ENCODE results near the gene RUFY3. TPM values are rescaled to one million over a fixed set of nuclear protein-coding genes. Genes with fewer than 3 reads are reported as not detected.

The RUFY3 gene
- total and polyA plus RNA-seq, 4 donors = 9.2 to 35.2 (median 15.0) TPM

- no peak for DNase-seq (ENCODE audit: low spot score)
- TF ChIP-seq ZBTB33 (IDR thresholded peaks at IDR 0.05) (no peak), ATF3 (IDR thresholded peaks at IDR 0.05) (no peak), SP1 (IDR thresholded peaks at IDR 0.05) (no peak), GABPA (IDR thresholded peaks at IDR 0.05 in 1 of 2, conservative IDR thresholded peaks at IDR 0.05 in 1 of 2) (no peak), HNF4G (IDR thresholded peaks at IDR 0.05) (no peak), JUND (IDR thresholded peaks at IDR 0.05) (no peak), FOXA2 (IDR thresholded peaks at IDR 0.05) (no peak), YY1 (IDR thresholded peaks at IDR 0.05) (no peak), NR2F2 (IDR thresholded peaks at IDR 0.05) (no peak), FOXA1 (IDR thresholded peaks at IDR 0.05) (no peak)
- no peaks in the 10 kb centered on the region for H3K27me3 ChIP-seq (ENCODE audit: control insufficient read depth in 4 of 4, insufficient read depth in 4 of 4, low read length in 3 of 4)
- no peaks in the 10 kb centered on the region for H3K9me3 ChIP-seq (ENCODE audit: control insufficient read depth in 4 of 4, low read length in 3 of 4)
- WGBS = 93% methylated on average over 2 of the region's 2 CpGs
- no peak overlapping the region for H3K9ac ChIP-seq (ENCODE audit: low read depth in 1 of 2, low read length in 2 of 2)
- H3K4me1 ChIP-seq (ENCODE audit: control insufficient read depth in 4 of 4, insufficient read depth in 4 of 4, low read length in 3 of 4) = peaks cover 2 to 14% (median 11%) of the 10 kb centered on the region in 4 donors
- H3K27ac ChIP-seq (ENCODE audit: low read depth in 1 of 2, low read length in 2 of 2) = no peak overlapping the region
- H3K4me3 ChIP-seq (ENCODE audit: low read depth in 1 of 3, low read length in 3 of 3) = no peak overlapping the region
- H3K36me3 ChIP-seq (ENCODE audit: control insufficient read depth in 4 of 4, insufficient read depth in 3 of 4, low read depth in 1 of 4, low read length in 3 of 4) = no peaks in the 10 kb centered on the region
Measured at GRCh38 chr4:70737409-70737808, 15.6 kb downstream of the RUFY3 start.

- H3K4me3 ChIP-seq (ENCODE audit: low read depth in 1 of 3, low read length in 3 of 3) = no peak overlapping the region
- H3K9ac ChIP-seq (ENCODE audit: low read depth in 1 of 2, low read length in 2 of 2) = no peak overlapping the region
- H3K27ac ChIP-seq (ENCODE audit: low read depth in 1 of 2, low read length in 2 of 2) = no peak overlapping the region
- H3K36me3 ChIP-seq (ENCODE audit: control insufficient read depth in 4 of 4, insufficient read depth in 3 of 4, low read depth in 1 of 4, low read length in 3 of 4) = no peaks in the 10 kb centered on the region
- peaks cover 2 to 11% (median 7%) of the 10 kb centered on the region in 4 donors for H3K4me1 ChIP-seq (ENCODE audit: control insufficient read depth in 4 of 4, insufficient read depth in 4 of 4, low read length in 3 of 4)
- no peak for DNase-seq (ENCODE audit: low spot score)
- no peaks in the 10 kb centered on the region for H3K27me3 ChIP-seq (ENCODE audit: control insufficient read depth in 4 of 4, insufficient read depth in 4 of 4, low read length in 3 of 4)
- no peak for TF ChIP-seq ATF3 (IDR thresholded peaks at IDR 0.05)
- no peak for TF ChIP-seq EGR1 (IDR thresholded peaks at IDR 0.05; ENCODE audit: low read depth in 2 of 2)
- no peak for TF ChIP-seq FOXA2 (IDR thresholded peaks at IDR 0.05)
- TF ChIP-seq HNF4G (IDR thresholded peaks at IDR 0.05) = no peak
- TF ChIP-seq RAD21 (IDR thresholded peaks at IDR 0.05) = no peak
- no peak for TF ChIP-seq FOXA1 (IDR thresholded peaks at IDR 0.05)
- TF ChIP-seq NR2F2 (IDR thresholded peaks at IDR 0.05) = no peak
- no peak for TF ChIP-seq JUND (IDR thresholded peaks at IDR 0.05)
- no peak for TF ChIP-seq HNF4A (conservative IDR thresholded peaks at IDR 0.05)
- TF ChIP-seq CTCF (IDR thresholded peaks at IDR 0.05; ENCODE audit: low read depth, low read length, missing input control) = no peak
- no peak for TF ChIP-seq YY1 (IDR thresholded peaks at IDR 0.05)
- no peak for TF ChIP-seq TAF1 (conservative IDR thresholded peaks at IDR 0.05)
- no peak for TF ChIP-seq RXRA (IDR thresholded peaks at IDR 0.05)
- no peak for TF ChIP-seq GABPA (IDR thresholded peaks at IDR 0.05 in 1 of 2, conservative IDR thresholded peaks at IDR 0.05 in 1 of 2)
- TF ChIP-seq REST (IDR thresholded peaks at IDR 0.05) = no peak
- TF ChIP-seq SP1 (IDR thresholded peaks at IDR 0.05) = no peak
- TF ChIP-seq MAX (IDR thresholded peaks at IDR 0.05) = no peak
- no peak for TF ChIP-seq ZBTB33 (IDR thresholded peaks at IDR 0.05)
- H3K9me3 ChIP-seq (ENCODE audit: control insufficient read depth in 4 of 4, low read length in 3 of 4) = no peaks in the 10 kb centered on the region
- WGBS = 93% methylated on average over 6 of the region's 6 CpGs
Measured at GRCh38 chr4:70739496-70740337, 18.0 kb downstream of the RUFY3 start.
